CD4-positive, alpha-beta T cell (primary cell): ENCODE results near the gene ZNF488. TPM values are rescaled to one million over a fixed set of nuclear protein-coding genes. Genes with fewer than 3 reads are reported as not detected.

ENCODE experiments used
- ATAC-seq: fragments of 200-7000 bp; cut with Tn5 transposase; one replicate; pipeline ENCODE4 v1.10.0; 2022; ENCODE audit warnings: mild to moderate bottlenecking; ENCODE audit not compliant: poor library complexity
- CTCF ChIA-PET: fragments of 350-600 bp; sonication (Branson Sonifier 250); formaldehyde crosslinking; loops from one replicate; lab custom pipeline; 2021; ENCODE audit warnings: antibody characterized with exemption, inconsistent platforms; lab: Charles Lee
- POLR2A ChIA-PET: fragments of 350-600 bp; sonication (Branson Sonifier 250); formaldehyde crosslinking; loops from one replicate; lab custom pipeline; 2021; ENCODE audit warnings: antibody characterized with exemption, inconsistent platforms; lab: Charles Lee
- DNase-seq, 14 experiments: peaks; one replicate each; pipeline ENCODE4 v3.0.0-alpha.2; 2013 to 2020; ENCODE audit warnings: mixed read lengths in 2 of 14
- H3K27ac ChIP-seq, 2 donors: one replicate each; pipeline versions ENCODE4 v1.5.1 to v1.7.0; 2013; ENCODE audit warnings: low read length in 2 of 2, low read depth in 1 of 2, mild to moderate bottlenecking in 1 of 2
- H3K27me3 ChIP-seq, 2 experiments: 1 replicate in 1 of 2; 2 replicates in 1 of 2; pipeline versions ENCODE4 v1.6.1 to v1.7.0; 2013; ENCODE audit warnings: low read length in 2 of 2, control low read depth in 1 of 2, mild to moderate bottlenecking in 1 of 2, moderate library complexity in 1 of 2; ENCODE audit not compliant: insufficient read depth in 2 of 2, control insufficient read depth in 1 of 2
- H3K36me3 ChIP-seq: one replicate; pipeline ENCODE4 v1.6.1; 2013; ENCODE audit warnings: low read length, control low read depth; ENCODE audit not compliant: insufficient read depth
- H3K4me1 ChIP-seq: one replicate; pipeline ENCODE4 v1.6.1; 2013; ENCODE audit warnings: low read length, control low read depth; ENCODE audit not compliant: insufficient read depth
- H3K4me3 ChIP-seq: one replicate; pipeline ENCODE4 v1.5.1; 2013; ENCODE audit warnings: mild to moderate bottlenecking, low read length, moderate library complexity
- H3K9me3 ChIP-seq, 2 experiments: 1 replicate in 1 of 2; 2 replicates in 1 of 2; pipeline versions ENCODE4 v1.6.1 to v1.7.0; 2013; ENCODE audit warnings: low read length in 2 of 2, mild to moderate bottlenecking in 2 of 2, control low read depth in 1 of 2, moderate library complexity in 1 of 2; ENCODE audit not compliant: control insufficient read depth in 1 of 2, insufficient read depth in 1 of 2
- H3K27ac Mint-ChIP-seq: one replicate; pipeline ENCODE4 v1.8.0; 2020; ENCODE audit warnings: mixed read lengths
- H3K27me3 Mint-ChIP-seq: one replicate; pipeline ENCODE4 v1.8.0; 2021; ENCODE audit warnings: mixed read lengths
- H3K36me3 Mint-ChIP-seq: one replicate; pipeline ENCODE4 v1.8.0; 2021; ENCODE audit warnings: low read depth, mixed read lengths
- H3K4me1 Mint-ChIP-seq: one replicate; pipeline ENCODE4 v1.8.0; 2021; ENCODE audit warnings: low read depth, mixed read lengths
- H3K4me3 Mint-ChIP-seq: one replicate; pipeline ENCODE4 v1.8.0; 2020; ENCODE audit warnings: mild to moderate bottlenecking, mixed read lengths
- H3K9me3 Mint-ChIP-seq: one replicate; pipeline ENCODE4 v1.8.0; 2020; ENCODE audit warnings: mixed read lengths
- CTCF ChIP-seq: fragments of 200-600 bp; IDR thresholded peaks from one replicate; pipeline ENCODE4 v1.8.0; 2022; ENCODE audit warnings: antibody characterized with exemption, mild to moderate bottlenecking
- intact Hi-C, 2 experiments: fragments of 100-400 bp; cut with DNase I in 1 of 2; cut with micrococcal nuclease in 1 of 2; formaldehyde crosslinking; loops; one replicate each; pipeline versions ENCODE4 v1.15.1 to v1.9.0; 2023 to 2025; cut with DNase I, micrococcal nuclease
- total RNA-seq, 174 experiments: library from RNA in 2 of 174; stranded (reverse) in 2 of 174; gene quantifications; one replicate each; pipeline ENCODE4 v1.2.3 and lab custom pipeline; 2021 to 2026

The ZNF488 gene
- total RNA-seq, 2 experiments from 2014 or later, result not detected

GRCh38 chr10:47397256-47397655 lies 13.2 kb upstream of the ZNF488 start:
- H3K27me3 ChIP-seq, result peaks cover 0 to 9% of the 10 kb centered on the region in 2 experiments
- no peak for ATAC-seq
- H3K27ac Mint-ChIP-seq, result no peak overlapping the region
- H3K9me3 ChIP-seq, result no peaks in the 10 kb centered on the region
- no peaks in the 10 kb centered on the region for H3K36me3 ChIP-seq
- no peaks in the 10 kb centered on the region for H3K36me3 Mint-ChIP-seq
- H3K4me3 ChIP-seq, result no peak overlapping the region
- H3K4me1 Mint-ChIP-seq, result no peaks in the 10 kb centered on the region
- peaks cover 33% of the 10 kb centered on the region for H3K27me3 Mint-ChIP-seq
- H3K4me1 ChIP-seq, result no peaks in the 10 kb centered on the region
- no peak overlapping the region for H3K27ac ChIP-seq
- TF ChIP-seq CTCF, result no peak
- H3K9me3 Mint-ChIP-seq, result no peaks in the 10 kb centered on the region
- CTCF ChIA-PET, result no interaction called here
- DNase-seq, result no peak
- POLR2A ChIA-PET, result no interaction called here
- intact Hi-C loops, result no loop called here
- no peak overlapping the region for H3K4me3 Mint-ChIP-seq

GRCh38 chr10:47396311-47396717 lies 12.2 kb upstream of the ZNF488 start:
- POLR2A ChIA-PET, result no interaction called here
- no peak overlapping the region for H3K27ac ChIP-seq
- intact Hi-C loops, result no loop called here
- H3K36me3 ChIP-seq, result no peaks in the 10 kb centered on the region
- no peaks in the 10 kb centered on the region for H3K4me1 ChIP-seq
- peaks cover 33% of the 10 kb centered on the region for H3K27me3 Mint-ChIP-seq
- no peak for ATAC-seq
- CTCF ChIA-PET, result no interaction called here
- peaks cover 0 to 9% of the 10 kb centered on the region in 2 experiments for H3K27me3 ChIP-seq
- no peak for TF ChIP-seq CTCF
- H3K4me3 ChIP-seq, result no peak overlapping the region
- no peak overlapping the region for H3K4me3 Mint-ChIP-seq
- H3K36me3 Mint-ChIP-seq, result no peaks in the 10 kb centered on the region
- H3K9me3 Mint-ChIP-seq, result no peaks in the 10 kb centered on the region
- no peak overlapping the region for H3K27ac Mint-ChIP-seq
- no peak for DNase-seq
- H3K9me3 ChIP-seq, result no peaks in the 10 kb centered on the region
- H3K4me1 Mint-ChIP-seq, result no peaks in the 10 kb centered on the region

- no peak for TF ChIP-seq CTCF
- Mint-ChIP-seq H3K36me3 (no peaks in the 10 kb centered on the region), H3K9me3 (peaks cover 2% of the 10 kb centered on the region), H3K27ac (no peak overlapping the region), H3K27me3 (peaks cover 10% of the 10 kb centered on the region), H3K4me3 (no peak overlapping the region), H3K4me1 (peaks cover 4% of the 10 kb centered on the region)
- ChIA-PET POLR2A (no interaction called here), CTCF (no interaction called here)
- Histone ChIP-seq H3K36me3 (no peaks in the 10 kb centered on the region), H3K27ac (no peak overlapping the region), H3K9me3 (no peaks in the 10 kb centered on the region), H3K4me3 (no peak overlapping the region), H3K4me1 (peaks cover 2% of the 10 kb centered on the region), H3K27me3 (no peaks in the 10 kb centered on the region)
- DNase-seq (no peak), ATAC-seq (no peak)
- intact Hi-C loops, result loop anchor here in 1 of 2 experiments (10.0 kb wide), 1 partner anchor 915 kb away; the partner anchor contains the start of gene MAPK8
These were observed 5.5 kb upstream of the ZNF488 start for GRCh38 chr10:47389619-47390018.
